ENCODE data around the gene MAPK11.
A peak's percentile ranks its signal among the peaks of the same experiment; 100 is the strongest.

MAPK11 gene

DNA sequence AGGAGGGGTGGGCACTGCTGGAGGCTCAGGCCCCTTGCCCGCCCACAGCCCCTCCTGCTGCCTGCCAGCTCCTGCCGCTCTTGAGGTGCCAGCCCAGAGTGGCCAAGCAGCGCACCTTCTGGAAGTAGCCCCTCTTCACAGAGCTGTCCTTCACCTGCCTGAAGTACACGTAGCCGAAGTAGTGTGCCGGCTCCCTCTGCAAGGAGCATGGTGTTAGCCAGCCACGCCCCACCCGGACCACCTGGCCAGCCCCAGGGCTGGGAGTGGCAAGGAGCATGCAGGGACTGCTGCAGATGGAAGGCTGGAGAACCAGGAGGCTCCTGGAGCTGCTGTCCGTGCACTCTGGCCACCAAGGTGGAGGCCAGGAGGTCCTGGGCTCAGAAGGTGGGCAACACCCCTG, 47.0 kb upstream of the MAPK11 start:
- DNase-seq = no peak
- TF ChIP-seq CTCF (IDR thresholded peaks at IDR 0.05) = no peak
- H3K9me3 Mint-ChIP-seq = no peaks in the 10 kb centered on the region
- no peak overlapping the region for H3K27ac Mint-ChIP-seq
- H3K27me3 Mint-ChIP-seq (ENCODE audit: low read depth, poor library complexity) = peaks cover 6% of the 10 kb centered on the region
- no peaks in the 10 kb centered on the region for H3K36me3 Mint-ChIP-seq (ENCODE audit: low read depth)
- no peak overlapping the region for H3K4me3 Mint-ChIP-seq
- peaks cover 23% of the 10 kb centered on the region for H3K4me1 Mint-ChIP-seq

DNA sequence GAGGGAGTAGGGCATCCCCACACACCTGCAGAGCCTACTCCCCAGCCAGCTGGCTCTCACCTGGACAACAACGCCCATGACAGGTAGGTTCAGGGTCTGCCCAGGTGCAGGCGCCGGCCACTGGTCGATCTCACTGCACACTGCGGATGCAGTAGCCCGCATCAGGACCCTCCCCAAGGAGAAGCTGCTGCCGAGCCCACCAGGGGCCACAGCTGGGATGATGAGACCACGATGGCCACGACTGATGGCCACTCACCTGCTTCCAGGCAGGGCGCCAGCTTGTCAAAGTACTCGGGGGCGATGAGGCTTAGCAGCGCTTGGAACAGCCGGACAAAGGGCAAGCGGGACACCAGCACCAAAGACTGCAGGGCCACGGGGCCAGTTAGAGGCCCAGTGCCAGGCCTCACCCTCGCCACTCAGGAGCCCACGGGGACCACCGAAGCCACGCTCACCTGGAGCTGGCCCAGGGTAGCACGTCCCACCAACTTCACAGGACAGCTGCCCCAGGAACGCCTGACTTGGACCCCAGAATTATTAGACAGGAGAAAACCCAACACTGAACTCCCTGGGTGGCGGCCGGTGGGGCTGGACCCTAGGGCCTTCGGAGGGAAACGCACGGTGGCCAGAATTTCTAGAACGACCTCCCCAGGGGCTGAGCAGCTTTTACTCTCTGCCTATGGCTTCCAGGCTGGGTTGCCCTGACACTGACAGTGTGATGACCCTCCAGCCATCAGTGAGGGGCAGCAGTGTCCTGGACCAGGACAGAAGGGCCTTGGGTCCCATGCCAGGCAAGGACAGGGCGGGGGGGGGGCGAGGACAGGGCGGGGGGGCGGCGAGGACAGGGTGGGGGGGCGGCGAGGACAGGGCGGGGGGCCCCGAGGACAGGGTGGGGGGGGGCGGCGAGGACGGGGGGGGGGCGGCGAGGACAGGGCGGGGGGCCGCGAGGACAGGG, 46.2 kb upstream of the MAPK11 start:
- no peak for TF ChIP-seq CTCF (IDR thresholded peaks at IDR 0.05)
- H3K4me1 Mint-ChIP-seq = peaks cover 23% of the 10 kb centered on the region

GRCh38 chr22:50315289-50316113, 45.3 kb upstream of the MAPK11 start:
- no peak for TF ChIP-seq CTCF (IDR thresholded peaks at IDR 0.05)
- Mint-ChIP-seq H3K4me1 (peaks cover 23% of the 10 kb centered on the region), H3K27me3 (ENCODE audit: low read depth, poor library complexity) (peaks cover 9% of the 10 kb centered on the region), H3K9me3 (no peaks in the 10 kb centered on the region), H3K4me3 (no peak overlapping the region), H3K36me3 (ENCODE audit: low read depth) (no peaks in the 10 kb centered on the region), H3K27ac (peak overlapping the region; percentile 65)
- DNase-seq = no peak

More for the DNA sequence above, 46.2 kb upstream of the MAPK11 start:
- Mint-ChIP-seq H3K36me3 (ENCODE audit: low read depth) (no peaks in the 10 kb centered on the region), H3K4me3 (no peak overlapping the region), H3K9me3 (no peaks in the 10 kb centered on the region), H3K27me3 (ENCODE audit: low read depth, poor library complexity) (peaks cover 9% of the 10 kb centered on the region), H3K27ac (no peak overlapping the region)
- DNase-seq = no peak

GRCh38 chr22:50314455-50315288, 44.5 kb upstream of the MAPK11 start:
- Mint-ChIP-seq H3K4me3 (no peak overlapping the region), H3K27ac (no peak overlapping the region)
- peak; percentile 59 for DNase-seq

More at GRCh38 chr22:50314455-50315288, 44.5 kb upstream of the MAPK11 start:
- no peaks in the 10 kb centered on the region for H3K9me3 Mint-ChIP-seq
- H3K4me1 Mint-ChIP-seq = peaks cover 29% of the 10 kb centered on the region
- no peaks in the 10 kb centered on the region for H3K36me3 Mint-ChIP-seq (ENCODE audit: low read depth)
- H3K27me3 Mint-ChIP-seq (ENCODE audit: low read depth, poor library complexity) = peaks cover 6% of the 10 kb centered on the region
- TF ChIP-seq CTCF (IDR thresholded peaks at IDR 0.05) = no peak

Measured in nephron progenitor cell (in vitro differentiated cells).